Esophagus muscularis mucosa (tissue), 4 donors: ENCODE data around the gene GNAI1. TPM values are rescaled to one million over a fixed set of nuclear protein-coding genes. Genes with fewer than 3 reads are reported as not detected.

Source experiments
- DNase-seq: peaks from one replicate; pipeline ENCODE4 v3.0.0-alpha.2; 2017; ENCODE audit errors: extremely low spot score
- H3K27ac ChIP-seq, 4 donors: fragments of 200-600 bp; sonication (generic); replicated peaks in 1 of 4; 1 replicate in 3 of 4; 2 replicates in 1 of 4; pipeline ENCODE4 v1.5.1; 2016 to 2019; ENCODE audit warnings: mild to moderate bottlenecking in 1 of 4
- H3K27me3 ChIP-seq, 4 donors: fragments of 200-600 bp; sonication (generic); one replicate each; pipeline versions ENCODE4 v1.5.1 to v1.6.0; 2016 to 2019
- H3K36me3 ChIP-seq, 4 donors: fragments of 200-600 bp; sonication (generic); one replicate each; pipeline ENCODE4 v1.5.1; 2016 to 2019
- H3K4me1 ChIP-seq, 4 donors: fragments of 200-600 bp; sonication (generic); one replicate each; pipeline ENCODE4 v1.5.1; 2016 to 2019
- H3K4me3 ChIP-seq, 4 donors: fragments of 200-600 bp; sonication (generic); 1 replicate in 2 of 4; 2 replicates in 2 of 4; pipeline ENCODE4 v1.5.1; 2016 to 2019; ENCODE audit warnings: mild to moderate bottlenecking in 4 of 4, moderate library complexity in 1 of 4
- H3K9me3 ChIP-seq, 4 donors: fragments of 200-600 bp; sonication (generic); 1 replicate in 3 of 4; 2 replicates in 1 of 4; pipeline ENCODE4 v1.5.1; 2016 to 2019
- EP300 ChIP-seq: sonication (generic); formaldehyde crosslinking; IDR thresholded peaks from one replicate; pipeline ENCODE4 v1.6.1; 2017; ENCODE audit warnings: antibody characterized with exemption
- POLR2A ChIP-seq: fragments of 450-650 bp; IDR thresholded peaks from one replicate; pipeline ENCODE4 v1.6.1; 2017; ENCODE audit warnings: antibody characterized with exemption, moderate library complexity, mild to moderate bottlenecking, low read depth
- POLR2AphosphoS5 ChIP-seq, 2 donors: sonication (generic); formaldehyde crosslinking; IDR thresholded peaks; one replicate each; pipeline ENCODE4 v1.6.1; 2017; ENCODE audit warnings: antibody characterized with exemption in 2 of 2
- WGBS: methylation state at CpG from one replicate; pipeline ENCODE4 v1.1.5; 2018; 5-methylcytosine and 5-hydroxymethylcytosine counted together
- intact Hi-C: fragments of 100-400 bp; cut with DNase I; formaldehyde crosslinking; loops from one replicate; pipeline ENCODE4 v1.15.1; 2023
- total RNA-seq, 4 donors: library from RNA; depleted of rRNA; stranded (reverse); fragments of >200 nt; gene quantifications; one replicate each; pipeline versions ENCODE4 v1.1.0 to v1.2.1, GENCODE V29; 2016
- TF ChIP-seq, protein P1 (sequence below), 3 experiments: fragments of 200-600 bp in 2 of 3; fragments of 450-650 bp in 1 of 3; sonication (generic) in 2 of 3; IDR thresholded peaks; one replicate each; pipeline ENCODE4 v1.5.1; 2017 to 2019; ENCODE audit warnings: antibody characterized with exemption in 3 of 3, mild to moderate bottlenecking in 2 of 3, moderate library complexity in 1 of 3

GNAI1 gene
- total RNA-seq, 4 donors from 2014 or later, result 61.0 to 141 (median 75.5) TPM

DNA sequence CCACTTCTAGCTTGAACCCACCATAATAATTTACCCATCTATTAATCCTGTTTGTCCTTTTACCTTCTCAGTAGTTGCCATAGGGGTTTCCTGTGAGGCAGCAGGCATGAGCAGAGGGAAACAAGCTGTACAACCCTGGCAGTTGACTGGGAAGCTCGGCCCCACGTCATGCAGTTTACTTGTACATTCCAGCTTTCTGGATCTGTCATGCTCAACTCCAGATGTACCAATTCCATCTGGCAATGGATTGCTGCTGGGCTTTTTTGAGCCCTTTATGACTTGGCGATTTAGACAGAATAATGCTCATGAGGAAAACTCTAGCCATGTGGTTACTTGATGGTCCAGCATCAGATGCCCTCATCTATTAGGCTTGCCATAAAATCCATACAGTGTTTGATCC lies 112.5 kb downstream of the GNAI1 start:
- Histone ChIP-seq H3K27ac (no peak overlapping the region), H3K4me3 (no peak overlapping the region), H3K9me3 (no peaks in the 10 kb centered on the region), H3K4me1 (peaks cover 0 to 4% (median 0%) of the 10 kb centered on the region in 4 donors), H3K36me3 (no peaks in the 10 kb centered on the region), H3K27me3 (no peaks in the 10 kb centered on the region)
- WGBS, result 90% methylated on average over 3 of the region's 3 CpGs
- no peak for DNase-seq
- intact Hi-C loops, result no loop called here
- TF ChIP-seq, protein P1, sequence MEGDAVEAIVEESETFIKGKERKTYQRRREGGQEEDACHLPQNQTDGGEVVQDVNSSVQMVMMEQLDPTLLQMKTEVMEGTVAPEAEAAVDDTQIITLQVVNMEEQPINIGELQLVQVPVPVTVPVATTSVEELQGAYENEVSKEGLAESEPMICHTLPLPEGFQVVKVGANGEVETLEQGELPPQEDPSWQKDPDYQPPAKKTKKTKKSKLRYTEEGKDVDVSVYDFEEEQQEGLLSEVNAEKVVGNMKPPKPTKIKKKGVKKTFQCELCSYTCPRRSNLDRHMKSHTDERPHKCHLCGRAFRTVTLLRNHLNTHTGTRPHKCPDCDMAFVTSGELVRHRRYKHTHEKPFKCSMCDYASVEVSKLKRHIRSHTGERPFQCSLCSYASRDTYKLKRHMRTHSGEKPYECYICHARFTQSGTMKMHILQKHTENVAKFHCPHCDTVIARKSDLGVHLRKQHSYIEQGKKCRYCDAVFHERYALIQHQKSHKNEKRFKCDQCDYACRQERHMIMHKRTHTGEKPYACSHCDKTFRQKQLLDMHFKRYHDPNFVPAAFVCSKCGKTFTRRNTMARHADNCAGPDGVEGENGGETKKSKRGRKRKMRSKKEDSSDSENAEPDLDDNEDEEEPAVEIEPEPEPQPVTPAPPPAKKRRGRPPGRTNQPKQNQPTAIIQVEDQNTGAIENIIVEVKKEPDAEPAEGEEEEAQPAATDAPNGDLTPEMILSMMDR (IDR thresholded peaks at IDR 0.05), result no peak
- TF ChIP-seq EP300, result no peak

DNA sequence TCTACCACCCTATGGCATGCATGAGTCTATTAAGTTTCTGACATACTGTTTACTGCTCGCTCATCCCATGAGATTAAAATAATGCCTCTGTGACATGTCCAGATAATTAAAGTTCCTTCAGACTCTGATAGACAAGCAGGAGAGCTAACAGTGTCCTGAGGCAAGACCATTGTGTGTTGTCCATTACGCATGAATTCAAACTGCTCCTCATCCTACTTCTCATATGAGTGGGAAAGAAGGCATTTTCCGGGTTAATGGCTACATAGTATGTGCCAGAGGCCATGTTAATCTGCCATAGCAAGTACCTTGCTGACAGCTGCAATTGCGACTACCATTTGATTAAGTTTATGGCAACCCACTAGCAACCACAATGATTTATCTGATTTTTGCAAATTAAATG lies 113.3 kb downstream of the GNAI1 start:
- TF ChIP-seq POLR2AphosphoS5 (IDR thresholded peaks at IDR 0.05) (no peak), POLR2A (no peak), EP300 (no peak)
- TF ChIP-seq, protein P1 (IDR thresholded peaks at IDR 0.05), result no peak
- no peaks in the 10 kb centered on the region for H3K36me3 ChIP-seq
- intact Hi-C loops, result no loop called here
- 90% methylated on average over 4 of the region's 4 CpGs for WGBS
- H3K27me3 ChIP-seq, result no peaks in the 10 kb centered on the region
- H3K27ac ChIP-seq, result no peak overlapping the region
- peaks cover 0 to 4% (median 0%) of the 10 kb centered on the region in 4 donors for H3K4me1 ChIP-seq
- no peak for DNase-seq
- H3K4me3 ChIP-seq, result no peak overlapping the region
- no peaks in the 10 kb centered on the region for H3K9me3 ChIP-seq

DNA sequence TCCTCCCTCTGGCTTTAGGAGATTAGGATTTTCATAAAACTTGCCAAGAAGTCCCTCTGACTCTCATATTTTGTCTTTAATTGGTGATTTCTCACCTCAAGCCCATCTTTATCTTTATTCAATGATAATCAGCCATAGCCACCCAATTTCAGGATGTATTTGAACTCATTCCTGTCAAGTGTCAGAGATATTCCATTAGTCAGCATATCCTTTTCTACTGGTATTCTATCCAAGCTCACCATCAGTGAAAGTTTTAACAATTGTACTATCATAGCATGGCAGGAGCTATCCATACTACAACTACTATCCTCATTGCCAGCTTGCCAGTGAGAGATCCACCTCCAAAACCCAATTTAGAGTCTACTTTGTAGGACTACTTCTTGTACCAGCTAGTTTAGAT lies 114.6 kb downstream of the GNAI1 start:
- H3K27me3 ChIP-seq, result no peaks in the 10 kb centered on the region
- H3K9me3 ChIP-seq, result no peaks in the 10 kb centered on the region
- intact Hi-C loops, result no loop called here
- peaks cover 0 to 4% (median 0%) of the 10 kb centered on the region in 4 donors for H3K4me1 ChIP-seq
- H3K4me3 ChIP-seq, result no peak overlapping the region
- no peak for DNase-seq
- no peaks in the 10 kb centered on the region for H3K36me3 ChIP-seq
- no peak for TF ChIP-seq POLR2A
- TF ChIP-seq, protein P1 (IDR thresholded peaks at IDR 0.05), result no peak
- no peak for TF ChIP-seq POLR2AphosphoS5 (IDR thresholded peaks at IDR 0.05)
- TF ChIP-seq EP300, result no peak
- no peak overlapping the region for H3K27ac ChIP-seq

DNA sequence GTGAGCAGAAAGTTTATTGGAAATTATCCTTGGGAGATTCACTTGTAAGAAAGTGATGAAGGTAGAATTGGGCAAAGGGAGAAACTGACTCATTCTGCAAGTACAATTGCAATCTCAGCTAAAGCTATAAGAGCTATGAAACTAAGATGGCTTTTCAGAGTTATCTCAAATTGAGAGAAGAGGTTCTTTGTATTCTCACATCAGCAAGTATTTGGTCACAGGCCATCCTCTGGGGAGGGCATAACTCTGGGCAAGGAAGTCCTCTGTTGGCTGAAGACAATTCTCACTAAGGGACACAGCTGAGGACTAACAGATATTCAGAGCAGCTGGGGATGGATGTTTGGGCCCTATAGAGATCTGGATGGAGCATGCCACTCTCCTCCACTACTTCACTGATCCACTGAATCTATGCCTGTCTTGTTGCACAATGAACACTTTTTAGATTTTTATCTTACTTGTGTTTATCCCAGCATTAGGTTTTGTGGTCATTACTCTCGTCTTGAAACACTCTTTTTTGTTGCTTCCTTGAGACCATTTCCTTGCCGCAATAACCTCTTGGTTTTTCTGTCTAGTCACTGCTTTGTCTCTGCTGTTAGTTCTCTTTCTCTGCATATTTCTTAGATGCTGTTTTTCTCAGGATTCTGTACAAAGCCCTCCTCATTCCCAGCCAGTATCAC lies 115.1 kb downstream of the GNAI1 start:
- no peaks in the 10 kb centered on the region for H3K9me3 ChIP-seq
- H3K4me3 ChIP-seq, result no peak overlapping the region
- WGBS, result 63% methylated on average over 2 of the region's 2 CpGs
- H3K27me3 ChIP-seq, result no peaks in the 10 kb centered on the region
- no peak for DNase-seq
- intact Hi-C loops, result no loop called here
- peaks cover 0 to under 1% (median 0%) of the 10 kb centered on the region in 4 donors for H3K4me1 ChIP-seq
- no peaks in the 10 kb centered on the region for H3K36me3 ChIP-seq
- H3K27ac ChIP-seq, result no peak overlapping the region
- no peak for TF ChIP-seq POLR2A
- no peak for TF ChIP-seq POLR2AphosphoS5 (IDR thresholded peaks at IDR 0.05)
- TF ChIP-seq EP300, result no peak
- TF ChIP-seq, protein P1 (IDR thresholded peaks at IDR 0.05), result no peak

DNA sequence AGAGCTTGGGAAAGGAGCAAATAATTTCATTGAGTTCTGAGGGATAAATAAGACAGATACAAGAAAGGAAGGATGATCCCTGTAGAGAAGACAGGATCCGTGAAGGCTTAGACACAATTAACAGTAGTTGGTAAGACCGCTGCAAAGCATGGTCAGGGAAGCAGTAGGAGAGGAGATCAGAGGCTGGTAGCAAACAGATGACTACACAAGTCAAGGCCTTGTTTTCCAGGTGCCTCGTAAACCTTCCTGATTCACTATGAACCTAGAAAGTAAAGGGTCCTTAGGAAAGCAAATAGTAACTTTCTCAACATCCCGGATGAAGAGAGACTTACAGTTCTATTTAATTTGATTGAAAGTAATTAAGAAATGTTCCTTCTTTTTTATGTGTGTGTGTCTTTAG lies 118.6 kb downstream of the GNAI1 start:
- 93% methylated on average over 4 of the region's 4 CpGs for WGBS
- H3K9me3 ChIP-seq, result no peaks in the 10 kb centered on the region
- TF ChIP-seq, protein P1 (IDR thresholded peaks at IDR 0.05), result no peak
- TF ChIP-seq POLR2A (no peak), EP300 (no peak), POLR2AphosphoS5 (IDR thresholded peaks at IDR 0.05) (no peak)
- no peak overlapping the region for H3K27ac ChIP-seq
- H3K4me3 ChIP-seq, result no peak overlapping the region
- intact Hi-C loops, result no loop called here
- DNase-seq, result no peak
- H3K27me3 ChIP-seq, result no peaks in the 10 kb centered on the region
- no peaks in the 10 kb centered on the region for H3K36me3 ChIP-seq
- no peaks in the 10 kb centered on the region for H3K4me1 ChIP-seq
